Caco-2 (cell line): Measurements from ENCODE around the gene IGSF21. TPM values are rescaled to one million over a fixed set of nuclear protein-coding genes. Genes with fewer than 3 reads are reported as not detected.

ENCODE experiments used
- BruUV-seq: library from RNA; stranded (reverse); fragments of 400-500 nt; replicated peaks from 2 replicates; lab custom pipeline; 2021; lab: Mats Ljungman, UMichigan
- CTCF ChIA-PET: fragments of 300-600 bp; sonication (Branson Sonifier 250); formaldehyde crosslinking; loops from one replicate; lab custom pipeline; 2022; ENCODE audit warnings: antibody characterized with exemption; lab: Charles Lee
- POLR2A ChIA-PET: fragments of 300-600 bp; sonication (Branson Sonifier 250); formaldehyde crosslinking; loops from one replicate; lab custom pipeline; 2022; ENCODE audit warnings: antibody characterized with exemption; lab: Charles Lee
- DNase-seq, 2 experiments: peaks; one replicate each; pipeline versions ENCODE4 v3.0.0 to v3.0.0-alpha.2; 2020 to 2022
- H3K27me3 ChIP-seq: replicated peaks from 2 replicates; pipeline ENCODE4 v1.6.0; 2011; ENCODE audit warnings: low read length; ENCODE audit not compliant: control insufficient read depth, insufficient read depth
- H3K36me3 ChIP-seq: 2 replicates; pipeline ENCODE4 v1.5.1; 2011; ENCODE audit warnings: low read length; ENCODE audit not compliant: control insufficient read depth, insufficient read depth
- H3K4me1 ChIP-seq: fragments of 250-450 bp; sonication (Bioruptor Pico); 2 replicates; pipeline ENCODE4 v1.5.1; 2020; ENCODE audit warnings: mild to moderate bottlenecking
- H3K4me3 ChIP-seq: 2 replicates; pipeline ENCODE4 v1.5.1; 2011; ENCODE audit warnings: low read depth, mild to moderate bottlenecking, control low read depth, low read length
- H3K9me3 ChIP-seq: fragments of 250-450 bp; sonication (Bioruptor Pico); 2 replicates; pipeline ENCODE4 v1.5.1; 2020; ENCODE audit warnings: mild to moderate bottlenecking, moderate library complexity
- H3K27ac Mint-ChIP-seq: one replicate; pipeline ENCODE4 v1.8.0; 2022; ENCODE audit warnings: mixed read lengths; ENCODE audit not compliant: unreplicated experiment
- H3K27me3 Mint-ChIP-seq: one replicate; pipeline ENCODE4 v1.8.0; 2022; ENCODE audit warnings: mixed read lengths; ENCODE audit not compliant: insufficient read depth, unreplicated experiment
- H3K36me3 Mint-ChIP-seq: one replicate; pipeline ENCODE4 v1.8.0; 2022; ENCODE audit warnings: mild to moderate bottlenecking, mixed read lengths; ENCODE audit not compliant: insufficient read depth, unreplicated experiment
- H3K4me1 Mint-ChIP-seq: one replicate; pipeline ENCODE4 v1.8.0; 2022; ENCODE audit warnings: low read depth, mixed read lengths; ENCODE audit not compliant: unreplicated experiment
- H3K4me3 Mint-ChIP-seq: one replicate; pipeline ENCODE4 v1.8.0; 2022; ENCODE audit warnings: mild to moderate bottlenecking, moderate library complexity, mixed read lengths; ENCODE audit not compliant: unreplicated experiment
- H3K9me3 Mint-ChIP-seq: one replicate; pipeline ENCODE4 v1.8.0; 2022; ENCODE audit warnings: mixed read lengths; ENCODE audit not compliant: unreplicated experiment
- CTCF ChIP-seq, 2 experiments: fragments of 200-600 bp in 1 of 2; IDR thresholded peaks; 1 replicate in 1 of 2; 2 replicates in 1 of 2; pipeline versions ENCODE4 v1.5.1 to v1.8.0; 2011 to 2022; ENCODE audit warnings: antibody characterized with exemption in 1 of 2, control low read depth in 1 of 2, inconsistent platforms in 1 of 2, low read depth in 1 of 2, low read length in 1 of 2, mild to moderate bottlenecking in 1 of 2, moderate library complexity in 1 of 2; ENCODE audit not compliant: insufficient read depth in 1 of 2, severe bottlenecking in 1 of 2, unreplicated experiment in 1 of 2
- intact Hi-C: fragments of 100-400 bp; cut with micrococcal nuclease; formaldehyde crosslinking; loops from one replicate; pipeline ENCODE4 v1.10.0; 2022; ENCODE audit not compliant: unreplicated experiment
- total RNA-seq: library from RNA; stranded (reverse); gene quantifications from 2 replicates; pipeline ENCODE4 v1.2.3, GENCODE V29; 2022

IGSF21 gene
- total RNA-seq, 1 experiment from 2014 or later = not detected

GRCh38 chr1:18316764-18317163 lies 209.2 kb downstream of the IGSF21 start:
- Mint-ChIP-seq H3K9me3 (peaks cover 8% of the 10 kb centered on the region), H3K27ac (no peak overlapping the region), H3K4me1 (no peaks in the 10 kb centered on the region), H3K4me3 (no peak overlapping the region), H3K27me3 (peaks cover 5% of the 10 kb centered on the region), H3K36me3 (no peaks in the 10 kb centered on the region)
- Histone ChIP-seq H3K4me1 (no peaks in the 10 kb centered on the region), H3K9me3 (no peaks in the 10 kb centered on the region), H3K36me3 (no peaks in the 10 kb centered on the region), H3K27me3 (no peaks in the 10 kb centered on the region), H3K4me3 (no peak overlapping the region)
- DNase-seq = no peak
- TF ChIP-seq CTCF (IDR thresholded peaks at IDR 0.05; ENCODE audit: insufficient read depth in 1 of 2, low read depth in 1 of 2, low read length in 1 of 2, severe bottlenecking in 1 of 2, unreplicated experiment in 1 of 2) = no peak
- BruUV-seq = no TSS peak
- ChIA-PET POLR2A (no interaction called here), CTCF (no interaction called here)
- intact Hi-C loops = no loop called here

GRCh38 chr1:18319099-18319498 lies 211.5 kb downstream of the IGSF21 start:
- no TSS peak for BruUV-seq
- Mint-ChIP-seq H3K27me3 (peaks cover 5% of the 10 kb centered on the region), H3K4me3 (no peak overlapping the region), H3K36me3 (no peaks in the 10 kb centered on the region), H3K27ac (no peak overlapping the region), H3K9me3 (peaks cover 8% of the 10 kb centered on the region), H3K4me1 (no peaks in the 10 kb centered on the region)
- Histone ChIP-seq H3K27me3 (no peaks in the 10 kb centered on the region), H3K9me3 (no peaks in the 10 kb centered on the region), H3K4me3 (no peak overlapping the region), H3K36me3 (no peaks in the 10 kb centered on the region), H3K4me1 (no peaks in the 10 kb centered on the region)
- ChIA-PET POLR2A (no interaction called here), CTCF (no interaction called here)
- DNase-seq = no peak
- intact Hi-C loops = no loop called here
- TF ChIP-seq CTCF (IDR thresholded peaks at IDR 0.05; ENCODE audit: insufficient read depth in 1 of 2, low read depth in 1 of 2, low read length in 1 of 2, severe bottlenecking in 1 of 2, unreplicated experiment in 1 of 2) = no peak

- Mint-ChIP-seq H3K27ac (no peak overlapping the region), H3K4me3 (no peak overlapping the region), H3K9me3 (peaks cover 8% of the 10 kb centered on the region), H3K4me1 (no peaks in the 10 kb centered on the region), H3K36me3 (no peaks in the 10 kb centered on the region), H3K27me3 (peaks cover 5% of the 10 kb centered on the region)
- DNase-seq = no peak
- Histone ChIP-seq H3K36me3 (no peaks in the 10 kb centered on the region), H3K4me1 (no peaks in the 10 kb centered on the region), H3K4me3 (no peak overlapping the region), H3K27me3 (no peaks in the 10 kb centered on the region), H3K9me3 (no peaks in the 10 kb centered on the region)
- no TSS peak for BruUV-seq
- ChIA-PET CTCF (no interaction called here), POLR2A (no interaction called here)
- intact Hi-C loops = no loop called here
- no peak for TF ChIP-seq CTCF (IDR thresholded peaks at IDR 0.05; ENCODE audit: insufficient read depth in 1 of 2, low read depth in 1 of 2, low read length in 1 of 2, severe bottlenecking in 1 of 2, unreplicated experiment in 1 of 2)
Measured at GRCh38 chr1:18320051-18320450, 212.5 kb downstream of the IGSF21 start.
